Progenitor cell of endocrine pancreas (in vitro differentiated cells): ENCODE measurements around the gene RDX. TPM values are rescaled to one million over a fixed set of nuclear protein-coding genes. Genes with fewer than 3 reads are reported as not detected.

Experiments
- DNase-seq: peaks from one replicate; pipeline ENCODE4 v3.0.0; 2021; ENCODE audit warnings: low spot score; ENCODE audit not compliant: unreplicated experiment
- H3K27ac Mint-ChIP-seq: 2 replicates; pipeline ENCODE4 v1.8.0; 2021; ENCODE audit warnings: mild to moderate bottlenecking, moderate library complexity, mixed read lengths
- H3K27me3 Mint-ChIP-seq: 2 replicates; pipeline ENCODE4 v1.8.0; 2021; ENCODE audit warnings: mixed read lengths
- H3K36me3 Mint-ChIP-seq: 2 replicates; pipeline ENCODE4 v1.8.0; 2022; ENCODE audit warnings: mixed read lengths; ENCODE audit not compliant: insufficient read depth
- H3K4me1 Mint-ChIP-seq: 2 replicates; pipeline ENCODE4 v1.8.0; 2021; ENCODE audit warnings: low read depth, mixed read lengths
- H3K4me3 Mint-ChIP-seq: 2 replicates; pipeline ENCODE4 v1.8.0; 2021; ENCODE audit warnings: low read depth, mild to moderate bottlenecking, moderate library complexity, mixed read lengths
- H3K9me3 Mint-ChIP-seq: 2 replicates; pipeline ENCODE4 v1.8.0; 2021; ENCODE audit warnings: low read depth, mixed read lengths
- total RNA-seq: library from RNA; stranded (reverse); gene quantifications from 2 replicates; pipeline ENCODE4 v1.2.1, GENCODE V29; 2021
- TF ChIP-seq, protein P1 (sequence below): fragments of 200-600 bp; sonication (generic); IDR thresholded peaks from one replicate; pipeline ENCODE4 v1.5.0; 2021; ENCODE audit warnings: antibody characterized with exemption, mild to moderate bottlenecking; ENCODE audit not compliant: unreplicated experiment

Gene RDX
- total RNA-seq, 1 donor from 2014 or later, result 89.6 TPM

DNA sequence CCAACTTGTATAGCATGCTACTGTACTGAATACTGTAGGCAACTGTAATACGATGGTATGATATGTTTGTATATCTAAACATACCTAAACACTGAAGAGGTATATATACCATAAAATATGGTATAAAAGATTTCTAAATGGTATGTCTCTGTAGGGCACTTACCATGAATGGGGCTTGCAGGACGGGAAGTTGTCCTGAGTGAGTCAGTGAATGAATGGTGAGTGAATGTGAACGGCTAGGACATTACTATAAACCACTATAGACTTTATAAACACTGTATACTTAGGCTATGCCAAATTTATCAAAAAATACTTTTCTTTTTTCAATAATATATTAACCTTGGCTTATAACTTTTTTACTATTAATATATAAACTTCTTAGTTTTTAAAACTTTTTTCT is 136.4 kb downstream of the RDX start:
- H3K27me3 Mint-ChIP-seq, result no peaks in the 10 kb centered on the region
- H3K4me1 Mint-ChIP-seq, result peaks cover 8% of the 10 kb centered on the region
- H3K36me3 Mint-ChIP-seq, result peaks cover 13% of the 10 kb centered on the region
- no peak overlapping the region for H3K4me3 Mint-ChIP-seq
- H3K27ac Mint-ChIP-seq, result no peak overlapping the region
- H3K9me3 Mint-ChIP-seq, result no peaks in the 10 kb centered on the region
- TF ChIP-seq, protein P1, sequence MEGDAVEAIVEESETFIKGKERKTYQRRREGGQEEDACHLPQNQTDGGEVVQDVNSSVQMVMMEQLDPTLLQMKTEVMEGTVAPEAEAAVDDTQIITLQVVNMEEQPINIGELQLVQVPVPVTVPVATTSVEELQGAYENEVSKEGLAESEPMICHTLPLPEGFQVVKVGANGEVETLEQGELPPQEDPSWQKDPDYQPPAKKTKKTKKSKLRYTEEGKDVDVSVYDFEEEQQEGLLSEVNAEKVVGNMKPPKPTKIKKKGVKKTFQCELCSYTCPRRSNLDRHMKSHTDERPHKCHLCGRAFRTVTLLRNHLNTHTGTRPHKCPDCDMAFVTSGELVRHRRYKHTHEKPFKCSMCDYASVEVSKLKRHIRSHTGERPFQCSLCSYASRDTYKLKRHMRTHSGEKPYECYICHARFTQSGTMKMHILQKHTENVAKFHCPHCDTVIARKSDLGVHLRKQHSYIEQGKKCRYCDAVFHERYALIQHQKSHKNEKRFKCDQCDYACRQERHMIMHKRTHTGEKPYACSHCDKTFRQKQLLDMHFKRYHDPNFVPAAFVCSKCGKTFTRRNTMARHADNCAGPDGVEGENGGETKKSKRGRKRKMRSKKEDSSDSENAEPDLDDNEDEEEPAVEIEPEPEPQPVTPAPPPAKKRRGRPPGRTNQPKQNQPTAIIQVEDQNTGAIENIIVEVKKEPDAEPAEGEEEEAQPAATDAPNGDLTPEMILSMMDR, result no peak
- no peak for DNase-seq

DNA sequence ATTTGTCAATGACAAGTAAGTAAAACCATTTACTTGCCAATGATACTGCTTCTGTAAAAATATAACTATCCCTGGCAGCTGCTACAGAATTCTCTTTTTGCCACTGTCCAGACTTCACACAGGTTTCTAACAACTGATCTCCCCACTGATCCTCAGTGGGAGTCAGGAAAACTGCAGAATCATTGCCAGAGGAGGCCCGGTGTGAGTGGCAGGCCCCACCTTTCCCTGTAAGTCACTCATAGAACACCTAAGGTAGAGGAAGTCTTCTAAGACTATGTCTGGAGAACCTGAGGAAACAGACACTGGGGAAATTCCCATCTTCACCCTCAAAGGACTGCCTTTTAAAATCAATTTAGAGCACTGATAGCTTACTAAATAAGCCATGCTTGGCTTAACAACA is 136.9 kb downstream of the RDX start:
- Mint-ChIP-seq H3K27me3 (no peaks in the 10 kb centered on the region), H3K36me3 (peaks cover 8% of the 10 kb centered on the region), H3K27ac (no peak overlapping the region), H3K4me1 (peaks cover 8% of the 10 kb centered on the region), H3K9me3 (no peaks in the 10 kb centered on the region), H3K4me3 (no peak overlapping the region)
- no peak for DNase-seq
- TF ChIP-seq, protein P1, result no peak

DNA sequence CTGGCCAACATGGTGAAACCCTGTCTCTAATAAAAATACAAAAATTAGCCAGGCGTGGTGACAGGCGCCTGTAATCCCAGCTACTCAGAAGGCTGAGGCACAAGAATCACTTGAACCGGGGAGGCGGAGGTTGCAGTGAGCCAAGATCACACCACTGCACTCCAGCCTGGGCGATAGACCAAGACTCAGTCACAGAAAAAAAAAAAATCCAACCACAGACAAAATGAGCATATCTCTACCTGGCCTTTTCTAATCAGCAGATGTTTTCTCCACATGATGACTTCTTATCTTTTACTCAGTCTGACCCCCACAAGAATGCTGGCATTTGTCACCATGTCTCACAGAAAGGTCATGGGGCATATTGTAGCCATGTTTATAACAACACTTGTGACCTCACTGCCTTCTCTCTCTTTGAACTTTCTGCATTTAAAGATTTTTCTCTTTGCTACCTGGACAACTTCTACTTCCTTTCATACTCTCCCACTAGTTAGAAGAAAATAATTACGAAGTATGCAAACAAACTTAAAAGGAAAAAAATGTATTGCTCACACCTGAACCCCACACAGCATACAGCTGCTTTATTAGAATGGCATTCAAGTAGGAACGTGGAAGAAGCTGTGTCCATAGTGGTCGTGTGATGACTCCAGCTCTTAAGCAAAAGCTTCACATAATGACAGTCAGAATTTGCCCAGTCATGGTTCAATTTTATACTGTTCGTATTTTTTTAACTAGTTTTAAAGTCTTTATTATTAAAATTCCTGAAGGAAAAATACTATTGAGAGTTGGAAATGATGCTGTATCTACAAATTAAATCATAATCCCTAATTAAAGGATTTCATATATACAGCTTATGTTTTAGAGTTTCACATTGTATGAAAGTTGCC is 137.9 kb downstream of the RDX start:
- TF ChIP-seq, protein P1, result no peak

DNA sequence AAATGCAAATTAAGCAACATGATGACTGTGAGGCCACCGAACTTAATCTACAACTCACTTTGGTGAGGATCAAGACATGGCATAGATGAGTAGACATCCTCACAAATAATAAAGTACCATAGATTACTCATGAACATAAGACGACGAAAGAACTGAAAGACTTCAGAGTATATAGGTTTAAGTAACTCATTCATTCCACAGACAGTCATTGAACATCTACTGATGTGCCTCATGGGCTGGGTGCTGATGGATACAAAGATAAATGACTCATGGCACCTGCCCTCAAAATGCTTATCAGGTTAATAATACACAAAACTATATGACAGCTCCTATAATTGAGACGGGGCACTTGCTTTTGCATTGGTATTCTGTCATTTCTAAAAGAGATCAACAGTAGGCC is 139.9 kb downstream of the RDX start:
- peaks cover 9% of the 10 kb centered on the region for H3K4me1 Mint-ChIP-seq
- no peak overlapping the region for H3K4me3 Mint-ChIP-seq
- DNase-seq, result no peak
- H3K36me3 Mint-ChIP-seq, result peaks cover 7% of the 10 kb centered on the region
- TF ChIP-seq, protein P1, result no peak
- H3K9me3 Mint-ChIP-seq, result no peaks in the 10 kb centered on the region
- no peak overlapping the region for H3K27ac Mint-ChIP-seq
- no peaks in the 10 kb centered on the region for H3K27me3 Mint-ChIP-seq

More for the DNA sequence above, 137.9 kb downstream of the RDX start:
- Mint-ChIP-seq H3K4me3 (no peak overlapping the region), H3K9me3 (no peaks in the 10 kb centered on the region), H3K4me1 (peaks cover 8% of the 10 kb centered on the region), H3K36me3 (peaks cover 11% of the 10 kb centered on the region), H3K27me3 (no peaks in the 10 kb centered on the region), H3K27ac (peak overlapping the region; percentile 76)
- DNase-seq, result no peak

DNA sequence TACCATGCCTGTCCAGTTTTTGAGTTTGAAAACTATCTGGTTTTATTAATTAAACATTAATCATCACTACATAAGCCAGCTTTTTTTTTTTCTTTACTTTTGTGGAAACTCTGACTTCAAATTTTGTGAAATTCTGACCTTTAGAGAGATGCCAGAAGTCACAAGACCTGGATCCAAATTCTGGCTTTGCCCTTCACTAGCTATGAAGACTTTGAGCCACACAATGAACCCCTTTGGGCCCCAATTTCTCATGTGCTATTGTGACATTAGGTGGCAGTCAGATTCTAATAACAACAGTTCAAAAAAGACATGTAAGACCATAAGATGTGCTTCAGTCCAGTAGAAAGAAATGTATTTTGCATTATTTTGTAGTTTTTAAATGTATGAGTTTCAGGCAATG is 142.9 kb downstream of the RDX start:
- H3K4me3 Mint-ChIP-seq, result no peak overlapping the region
- peaks cover 7% of the 10 kb centered on the region for H3K4me1 Mint-ChIP-seq
- H3K9me3 Mint-ChIP-seq, result no peaks in the 10 kb centered on the region
- TF ChIP-seq, protein P1, result no peak
- no peaks in the 10 kb centered on the region for H3K27me3 Mint-ChIP-seq
- no peak for DNase-seq
- H3K27ac Mint-ChIP-seq, result no peak overlapping the region
- peaks cover 6% of the 10 kb centered on the region for H3K36me3 Mint-ChIP-seq
